ENCODE results near the gene AGPAT3. TPM values are rescaled to one million over a fixed set of nuclear protein-coding genes. Genes with fewer than 3 reads are reported as not detected.

The AGPAT3 gene
- total RNA-seq, 1 donor: 63.5 TPM

GRCh38 chr21:43981151-43981870, 116.3 kb downstream of the AGPAT3 start:
- no peak for TF ChIP-seq CTCF (IDR thresholded peaks at IDR 0.05; ENCODE audit: insufficient read depth, low read depth, low read length)
- no peak overlapping the region for H3K4me3 ChIP-seq (ENCODE audit: low read depth, low read length)
- DNase-seq (ENCODE audit: low read depth): no peak

GRCh38 chr21:43981871-43982210, 116.8 kb downstream of the AGPAT3 start:
- no peak for TF ChIP-seq CTCF (IDR thresholded peaks at IDR 0.05; ENCODE audit: insufficient read depth, low read depth, low read length)
- H3K4me3 ChIP-seq (ENCODE audit: low read depth, low read length): no peak overlapping the region
- no peak for DNase-seq (ENCODE audit: low read depth)

- no peak for DNase-seq (ENCODE audit: low read depth)
- TF ChIP-seq CTCF (IDR thresholded peaks at IDR 0.05; ENCODE audit: insufficient read depth, low read depth, low read length): no peak
- no peak overlapping the region for H3K4me3 ChIP-seq (ENCODE audit: low read depth, low read length)
These were observed 117.6 kb downstream of the AGPAT3 start for GRCh38 chr21:43982489-43983078.

- DNase-seq (ENCODE audit: low read depth): no peak
- TF ChIP-seq CTCF (IDR thresholded peaks at IDR 0.05; ENCODE audit: insufficient read depth, low read depth, low read length): no peak
- no peak overlapping the region for H3K4me3 ChIP-seq (ENCODE audit: low read depth, low read length)
These were observed 118.4 kb downstream of the AGPAT3 start for GRCh38 chr21:43983390-43983789.

GRCh38 chr21:43983860-43984420, 118.9 kb downstream of the AGPAT3 start:
- H3K4me3 ChIP-seq (ENCODE audit: low read depth, low read length): no peak overlapping the region
- no peak for TF ChIP-seq CTCF (IDR thresholded peaks at IDR 0.05; ENCODE audit: insufficient read depth, low read depth, low read length)
- DNase-seq (ENCODE audit: low read depth): no peak

- H3K4me3 ChIP-seq (ENCODE audit: low read depth, low read length): no peak overlapping the region
- no peak for TF ChIP-seq CTCF (IDR thresholded peaks at IDR 0.05; ENCODE audit: insufficient read depth, low read depth, low read length)
- no peak for DNase-seq (ENCODE audit: low read depth)
These were observed 120.1 kb downstream of the AGPAT3 start for GRCh38 chr21:43984905-43985689.
